ENCODE data around the gene CDCP2.

CDCP2 gene

DNA sequence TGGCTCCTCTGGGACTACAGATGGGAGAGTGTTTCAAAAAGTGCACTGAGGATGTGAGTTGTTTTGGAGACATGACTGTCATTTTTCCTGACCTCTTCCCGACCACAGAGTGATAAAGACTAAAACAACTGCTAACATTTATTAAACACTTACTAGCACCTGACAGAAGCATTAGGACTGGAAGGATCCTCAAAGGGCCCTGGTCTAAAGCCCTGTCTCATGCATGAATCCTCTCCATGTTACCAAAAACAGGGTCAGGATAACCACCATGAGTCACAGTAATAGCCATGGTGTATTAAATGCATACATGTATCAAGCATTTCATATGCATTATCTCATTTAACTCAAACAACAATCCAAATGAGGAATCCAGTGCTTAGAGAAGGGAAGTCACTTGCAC, 35.5 kb upstream of the CDCP2 start:
- TF ChIP-seq, protein P1, sequence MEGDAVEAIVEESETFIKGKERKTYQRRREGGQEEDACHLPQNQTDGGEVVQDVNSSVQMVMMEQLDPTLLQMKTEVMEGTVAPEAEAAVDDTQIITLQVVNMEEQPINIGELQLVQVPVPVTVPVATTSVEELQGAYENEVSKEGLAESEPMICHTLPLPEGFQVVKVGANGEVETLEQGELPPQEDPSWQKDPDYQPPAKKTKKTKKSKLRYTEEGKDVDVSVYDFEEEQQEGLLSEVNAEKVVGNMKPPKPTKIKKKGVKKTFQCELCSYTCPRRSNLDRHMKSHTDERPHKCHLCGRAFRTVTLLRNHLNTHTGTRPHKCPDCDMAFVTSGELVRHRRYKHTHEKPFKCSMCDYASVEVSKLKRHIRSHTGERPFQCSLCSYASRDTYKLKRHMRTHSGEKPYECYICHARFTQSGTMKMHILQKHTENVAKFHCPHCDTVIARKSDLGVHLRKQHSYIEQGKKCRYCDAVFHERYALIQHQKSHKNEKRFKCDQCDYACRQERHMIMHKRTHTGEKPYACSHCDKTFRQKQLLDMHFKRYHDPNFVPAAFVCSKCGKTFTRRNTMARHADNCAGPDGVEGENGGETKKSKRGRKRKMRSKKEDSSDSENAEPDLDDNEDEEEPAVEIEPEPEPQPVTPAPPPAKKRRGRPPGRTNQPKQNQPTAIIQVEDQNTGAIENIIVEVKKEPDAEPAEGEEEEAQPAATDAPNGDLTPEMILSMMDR (IDR thresholded peaks at IDR 0.05) = no peak

DNA sequence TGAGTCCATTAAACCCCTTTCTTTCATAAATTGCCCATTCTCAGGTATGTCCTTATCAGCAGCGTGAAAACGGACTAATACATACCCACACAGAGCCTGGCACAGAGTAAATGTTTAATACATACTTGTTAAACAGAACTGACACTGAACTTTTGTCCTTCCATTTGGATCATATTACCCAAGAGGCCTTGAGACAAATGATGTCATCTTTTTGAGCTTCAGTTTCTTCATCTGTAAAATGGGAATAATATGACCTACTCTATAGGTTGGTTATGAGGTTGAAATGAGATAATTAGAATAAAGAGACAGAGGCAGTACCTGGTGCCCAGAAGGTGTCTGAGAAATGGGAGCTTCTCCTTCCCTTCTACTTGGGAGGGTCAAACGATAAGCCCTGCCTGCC, 33.3 kb upstream of the CDCP2 start:
- TF ChIP-seq, protein P1 (IDR thresholded peaks at IDR 0.05) = no peak

DNA sequence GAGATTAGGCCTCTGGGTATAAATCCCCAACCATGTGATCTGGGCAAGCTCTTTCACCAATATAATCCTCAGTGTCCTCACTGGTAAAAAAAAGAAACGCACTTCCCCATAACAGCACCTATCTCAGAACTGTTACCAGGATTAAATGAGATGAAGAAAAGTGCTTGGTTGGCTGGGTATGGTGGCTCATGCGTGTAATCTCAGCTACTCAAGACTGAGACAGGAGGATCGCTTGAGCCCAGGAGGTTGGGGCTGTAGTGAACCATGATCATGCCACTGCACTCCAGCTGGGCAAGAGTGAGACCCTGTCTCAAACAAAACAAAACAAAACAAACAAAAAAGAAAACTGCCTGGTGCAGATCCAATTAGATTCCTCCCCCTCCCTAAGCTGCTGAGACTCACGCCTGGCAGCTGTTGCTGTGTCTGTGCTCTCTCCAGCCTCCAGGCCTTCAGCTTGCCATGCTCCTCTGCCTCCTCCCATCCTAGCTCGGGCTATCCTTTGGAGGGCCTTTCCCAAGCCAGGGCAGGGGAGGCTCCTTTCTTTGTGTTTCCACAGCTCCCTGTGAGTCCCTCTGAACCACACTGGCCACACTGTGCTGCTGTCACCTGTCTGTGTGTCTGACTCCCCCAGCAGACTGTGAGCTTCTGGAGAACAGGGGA, 28.0 kb upstream of the CDCP2 start:
- TF ChIP-seq, protein P1 (IDR thresholded peaks at IDR 0.05) = no peak

DNA sequence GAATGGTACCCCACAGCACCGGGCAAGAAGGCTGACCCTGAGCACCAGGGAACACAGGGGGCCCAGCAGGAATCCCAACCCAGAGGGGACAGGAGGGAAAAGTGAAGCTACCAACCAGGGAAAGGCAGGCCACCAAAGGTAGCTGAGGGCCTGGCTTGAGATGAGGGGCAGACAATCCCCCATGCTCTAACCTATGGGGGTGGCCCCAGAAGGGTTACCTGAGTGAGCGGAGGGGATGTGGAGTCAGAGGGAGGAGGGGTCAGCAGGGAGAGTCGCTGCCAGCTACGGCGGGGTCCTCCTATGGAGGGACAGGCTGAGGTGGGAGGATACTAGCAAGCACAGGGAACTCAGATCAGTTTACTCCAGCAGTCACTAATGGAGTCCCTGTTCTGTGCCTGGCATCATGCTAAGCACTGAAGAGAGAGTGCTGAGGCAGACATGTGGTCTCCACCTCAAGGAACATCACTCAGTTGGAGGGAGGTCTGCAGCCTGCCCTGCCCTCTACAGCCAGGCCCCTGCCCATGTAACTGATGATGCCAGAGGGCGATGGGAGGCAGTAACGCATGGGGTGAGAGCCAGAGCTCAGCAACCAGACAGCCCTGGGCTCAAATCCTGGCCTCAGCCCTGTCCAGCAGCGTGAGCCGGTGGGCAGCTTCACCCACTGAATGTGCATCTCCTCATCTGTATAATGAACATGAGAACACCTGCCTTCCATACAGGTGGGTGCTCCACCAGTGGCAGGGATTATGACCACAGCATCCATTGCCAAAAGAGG, 25.7 kb upstream of the CDCP2 start:
- TF ChIP-seq, protein P1 (IDR thresholded peaks at IDR 0.05) = no peak

DNA sequence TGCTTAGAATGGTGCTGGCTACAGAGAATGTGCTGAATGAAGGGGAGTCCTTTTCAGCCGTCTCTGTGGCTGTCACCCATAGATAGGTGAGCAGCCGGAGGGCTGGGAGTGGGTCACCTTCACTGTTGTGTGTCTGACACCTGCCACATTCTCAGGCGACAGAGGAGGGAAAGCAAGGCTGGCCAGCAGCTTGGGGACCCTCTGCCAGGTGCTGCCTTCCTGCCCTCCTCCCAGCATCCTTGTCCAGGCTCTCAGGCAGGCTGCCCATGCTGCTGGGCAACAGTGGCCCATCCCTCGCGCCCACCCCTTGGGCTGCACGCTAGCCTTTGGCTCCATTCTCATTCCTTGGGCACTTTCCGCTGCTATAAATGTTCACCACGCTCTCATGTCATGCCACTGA, 24.9 kb upstream of the CDCP2 start:
- TF ChIP-seq, protein P1 (IDR thresholded peaks at IDR 0.05) = no peak

DNA sequence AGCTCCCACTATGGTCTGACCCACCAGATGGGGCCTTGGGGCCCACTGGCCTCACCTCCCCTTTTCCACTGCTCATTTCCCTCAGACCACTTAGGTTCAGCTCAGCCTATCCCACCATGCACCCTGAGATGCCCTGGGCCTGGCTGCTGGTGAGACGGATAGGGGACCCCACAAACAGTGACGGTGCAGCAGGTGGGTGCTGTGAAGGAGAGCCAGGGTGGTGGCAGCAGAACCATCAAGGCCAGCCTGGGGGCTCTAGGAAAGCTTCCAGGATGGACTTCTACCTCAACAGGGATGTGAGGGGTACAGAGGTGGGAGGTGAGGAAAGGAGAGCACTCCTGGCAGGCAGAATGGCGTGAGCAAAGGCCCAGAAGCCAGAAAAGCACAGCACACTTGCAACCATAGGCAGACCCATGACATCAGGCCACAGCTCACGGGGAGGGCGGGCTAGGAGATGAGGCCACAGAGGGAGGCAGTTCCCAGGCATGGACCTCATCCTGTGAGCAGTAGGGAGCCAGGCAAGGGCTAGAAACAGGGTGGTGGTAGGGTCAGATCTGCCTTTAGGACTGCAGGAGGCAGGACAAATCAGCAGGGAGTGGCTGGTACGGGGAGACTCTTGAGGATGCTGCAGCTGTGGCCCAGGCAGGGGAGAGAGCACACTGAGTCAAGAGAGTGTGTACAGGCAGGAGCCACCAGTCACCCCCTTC, 24.0 kb upstream of the CDCP2 start:
- TF ChIP-seq, protein P1 (IDR thresholded peaks at IDR 0.05) = no peak

DNA sequence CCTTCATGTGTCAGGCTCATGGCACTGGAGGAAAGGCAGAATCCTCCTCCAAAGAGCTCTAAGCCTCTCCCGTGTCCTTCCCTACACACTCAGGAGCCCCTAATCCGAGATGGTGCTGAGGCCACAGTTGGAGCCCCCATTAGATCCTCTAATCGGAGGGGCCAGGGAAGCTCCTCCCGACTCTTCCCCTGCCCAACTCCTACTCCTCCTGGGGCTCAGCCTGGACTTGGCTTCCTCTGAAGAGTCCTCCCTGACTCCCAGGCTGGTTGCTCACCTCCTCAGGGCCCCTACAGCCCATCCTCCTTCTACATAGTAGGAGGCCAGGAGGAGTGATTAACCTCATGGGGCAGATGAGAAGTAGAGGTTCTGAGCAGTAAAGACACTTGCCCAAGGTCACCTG, 21.3 kb upstream of the CDCP2 start:
- TF ChIP-seq, protein P1 (IDR thresholded peaks at IDR 0.05) = no peak

All from LNCAP (cell line).